ENCODE data around the gene POU2AF2.

Gene POU2AF2

DNA sequence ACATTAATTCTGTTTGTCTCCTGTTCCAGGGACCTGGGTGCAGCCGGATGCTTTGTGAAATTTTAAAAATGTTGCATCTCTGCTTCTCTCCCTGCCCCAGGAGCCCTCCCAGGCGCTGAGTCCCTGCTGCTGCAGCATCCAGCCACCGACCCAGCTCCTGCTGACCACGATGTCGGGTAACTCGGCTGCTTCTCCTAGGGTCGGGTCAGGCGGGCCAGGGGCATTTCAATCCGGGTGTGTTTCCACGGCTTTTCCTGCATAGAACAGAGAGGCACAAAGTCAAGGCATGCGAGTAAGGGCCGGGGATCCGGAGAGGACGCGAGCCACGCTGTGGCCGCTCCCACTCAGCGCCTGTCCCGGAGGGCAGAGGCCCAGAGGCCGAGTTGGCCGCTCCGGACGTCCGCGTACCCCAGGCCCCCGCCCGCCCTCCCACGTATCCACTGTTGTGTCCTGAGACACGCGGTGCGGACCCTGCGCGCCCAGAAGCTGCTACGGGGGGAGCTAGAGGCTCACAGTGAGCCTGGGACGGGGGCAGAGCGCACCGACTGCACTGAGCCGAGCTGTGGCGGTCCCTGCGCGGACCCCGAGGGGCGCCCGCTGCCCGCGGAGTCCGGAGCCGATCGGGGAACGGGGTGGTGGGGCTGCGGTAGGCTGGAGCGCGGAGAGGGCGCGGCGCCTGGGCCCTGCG is 53.0 kb downstream of the POU2AF2 start, which contains the start of gene POU2AF3:
Gene POU2AF3, plus strand, starts transcription at position 134 of the 688 bp plus-strand sequence. Its CDS starts 36 bp downstream, at position 170.
- DNase-seq (ENCODE audit: low read depth in 1 of 2, low spot score in 1 of 2), result no peak
- Histone ChIP-seq H3K27me3 (ENCODE audit: insufficient read depth, poor library complexity, severe bottlenecking) (peaks cover 24% of the 10 kb centered on the region), H3K27ac (replicated peaks) (no peak within 1 kb of the TSS), H3K4me3 (replicated peaks; ENCODE audit: insufficient read depth, low read length) (peak within 1 kb of the TSS; percentile 18; the same call in 1 of the 2 replicates)
- TF ChIP-seq, protein P1, sequence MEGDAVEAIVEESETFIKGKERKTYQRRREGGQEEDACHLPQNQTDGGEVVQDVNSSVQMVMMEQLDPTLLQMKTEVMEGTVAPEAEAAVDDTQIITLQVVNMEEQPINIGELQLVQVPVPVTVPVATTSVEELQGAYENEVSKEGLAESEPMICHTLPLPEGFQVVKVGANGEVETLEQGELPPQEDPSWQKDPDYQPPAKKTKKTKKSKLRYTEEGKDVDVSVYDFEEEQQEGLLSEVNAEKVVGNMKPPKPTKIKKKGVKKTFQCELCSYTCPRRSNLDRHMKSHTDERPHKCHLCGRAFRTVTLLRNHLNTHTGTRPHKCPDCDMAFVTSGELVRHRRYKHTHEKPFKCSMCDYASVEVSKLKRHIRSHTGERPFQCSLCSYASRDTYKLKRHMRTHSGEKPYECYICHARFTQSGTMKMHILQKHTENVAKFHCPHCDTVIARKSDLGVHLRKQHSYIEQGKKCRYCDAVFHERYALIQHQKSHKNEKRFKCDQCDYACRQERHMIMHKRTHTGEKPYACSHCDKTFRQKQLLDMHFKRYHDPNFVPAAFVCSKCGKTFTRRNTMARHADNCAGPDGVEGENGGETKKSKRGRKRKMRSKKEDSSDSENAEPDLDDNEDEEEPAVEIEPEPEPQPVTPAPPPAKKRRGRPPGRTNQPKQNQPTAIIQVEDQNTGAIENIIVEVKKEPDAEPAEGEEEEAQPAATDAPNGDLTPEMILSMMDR (IDR thresholded peaks at IDR 0.05; ENCODE audit: insufficient read depth, low read length), result no peak
- no peak for TF ChIP-seq GABPA (IDR thresholded peaks at IDR 0.05; ENCODE audit: low read depth)
- no peak for TF ChIP-seq POLR2AphosphoS5 (IDR thresholded peaks at IDR 0.05; ENCODE audit: low read depth)
- TF ChIP-seq, protein P2, sequence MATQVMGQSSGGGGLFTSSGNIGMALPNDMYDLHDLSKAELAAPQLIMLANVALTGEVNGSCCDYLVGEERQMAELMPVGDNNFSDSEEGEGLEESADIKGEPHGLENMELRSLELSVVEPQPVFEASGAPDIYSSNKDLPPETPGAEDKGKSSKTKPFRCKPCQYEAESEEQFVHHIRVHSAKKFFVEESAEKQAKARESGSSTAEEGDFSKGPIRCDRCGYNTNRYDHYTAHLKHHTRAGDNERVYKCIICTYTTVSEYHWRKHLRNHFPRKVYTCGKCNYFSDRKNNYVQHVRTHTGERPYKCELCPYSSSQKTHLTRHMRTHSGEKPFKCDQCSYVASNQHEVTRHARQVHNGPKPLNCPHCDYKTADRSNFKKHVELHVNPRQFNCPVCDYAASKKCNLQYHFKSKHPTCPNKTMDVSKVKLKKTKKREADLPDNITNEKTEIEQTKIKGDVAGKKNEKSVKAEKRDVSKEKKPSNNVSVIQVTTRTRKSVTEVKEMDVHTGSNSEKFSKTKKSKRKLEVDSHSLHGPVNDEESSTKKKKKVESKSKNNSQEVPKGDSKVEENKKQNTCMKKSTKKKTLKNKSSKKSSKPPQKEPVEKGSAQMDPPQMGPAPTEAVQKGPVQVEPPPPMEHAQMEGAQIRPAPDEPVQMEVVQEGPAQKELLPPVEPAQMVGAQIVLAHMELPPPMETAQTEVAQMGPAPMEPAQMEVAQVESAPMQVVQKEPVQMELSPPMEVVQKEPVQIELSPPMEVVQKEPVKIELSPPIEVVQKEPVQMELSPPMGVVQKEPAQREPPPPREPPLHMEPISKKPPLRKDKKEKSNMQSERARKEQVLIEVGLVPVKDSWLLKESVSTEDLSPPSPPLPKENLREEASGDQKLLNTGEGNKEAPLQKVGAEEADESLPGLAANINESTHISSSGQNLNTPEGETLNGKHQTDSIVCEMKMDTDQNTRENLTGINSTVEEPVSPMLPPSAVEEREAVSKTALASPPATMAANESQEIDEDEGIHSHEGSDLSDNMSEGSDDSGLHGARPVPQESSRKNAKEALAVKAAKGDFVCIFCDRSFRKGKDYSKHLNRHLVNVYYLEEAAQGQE (IDR thresholded peaks at IDR 0.05; ENCODE audit: insufficient replicate concordance, low read depth), result no peak
- no peak for TF ChIP-seq SPI1 (IDR thresholded peaks at IDR 0.05; ENCODE audit: borderline replicate concordance, low read depth)

DNA sequence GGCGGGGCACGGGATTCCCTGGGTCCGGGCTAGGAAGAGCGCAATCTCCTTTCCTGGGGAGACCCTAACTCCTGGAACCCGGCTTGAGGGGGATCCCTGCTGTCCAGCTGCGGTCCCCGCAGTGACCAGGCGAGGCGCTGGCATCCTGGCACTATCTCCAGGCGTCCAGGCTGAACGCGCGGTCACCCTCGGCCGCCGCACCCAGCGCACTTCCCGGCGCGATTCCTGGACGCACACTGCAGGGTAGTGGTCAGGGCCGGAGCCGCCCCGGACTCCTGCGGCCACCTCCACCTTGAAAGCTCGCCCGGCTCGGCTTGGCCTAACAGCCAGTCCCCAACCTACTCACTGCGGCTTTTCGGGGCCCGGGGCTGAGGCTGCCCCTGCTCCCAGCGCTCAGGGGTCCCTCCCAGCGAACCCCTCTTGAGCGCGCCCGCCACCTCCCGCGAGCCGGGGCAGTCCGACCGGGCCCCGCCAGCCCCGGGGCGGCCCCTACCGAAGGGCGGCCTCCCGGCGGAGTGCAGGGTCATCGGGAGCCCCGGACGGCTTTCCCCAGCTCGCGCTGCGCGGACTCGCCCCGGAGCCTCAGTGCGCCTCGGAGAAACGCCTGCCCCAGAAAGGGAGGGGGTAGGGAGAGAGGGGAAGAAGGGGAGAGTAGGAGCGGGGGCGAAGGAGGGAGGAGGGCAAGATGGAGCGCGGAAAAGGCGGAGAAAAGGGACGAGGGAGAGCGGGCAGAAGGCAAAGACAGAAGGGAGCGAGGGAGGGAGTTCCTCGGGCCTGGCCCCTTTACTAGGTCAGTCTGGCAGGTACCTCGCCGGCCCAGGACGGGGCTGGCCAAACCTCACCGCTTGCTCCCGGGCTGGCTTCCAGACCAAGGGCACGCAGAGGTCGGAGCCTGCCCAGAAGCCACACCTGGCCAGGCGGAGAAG is 53.8 kb downstream of the POU2AF2 start:
- Histone ChIP-seq H3K4me3 (replicated peaks; ENCODE audit: insufficient read depth, low read length) (peak overlapping the region; percentile 18; the same call in 1 of the 2 replicates), H3K27me3 (ENCODE audit: insufficient read depth, poor library complexity, severe bottlenecking) (peaks cover 29% of the 10 kb centered on the region), H3K27ac (replicated peaks) (no peak overlapping the region)
- TF ChIP-seq POLR2AphosphoS5 (IDR thresholded peaks at IDR 0.05; ENCODE audit: low read depth), result no peak
- no peak for TF ChIP-seq SPI1 (IDR thresholded peaks at IDR 0.05; ENCODE audit: borderline replicate concordance, low read depth)
- TF ChIP-seq, protein P1 (IDR thresholded peaks at IDR 0.05; ENCODE audit: insufficient read depth, low read length), result no peak
- TF ChIP-seq GABPA (IDR thresholded peaks at IDR 0.05; ENCODE audit: low read depth), result no peak
- TF ChIP-seq, protein P2 (IDR thresholded peaks at IDR 0.05; ENCODE audit: insufficient replicate concordance, low read depth), result no peak
- no peak for DNase-seq (ENCODE audit: low read depth in 1 of 2, low spot score in 1 of 2)

DNA sequence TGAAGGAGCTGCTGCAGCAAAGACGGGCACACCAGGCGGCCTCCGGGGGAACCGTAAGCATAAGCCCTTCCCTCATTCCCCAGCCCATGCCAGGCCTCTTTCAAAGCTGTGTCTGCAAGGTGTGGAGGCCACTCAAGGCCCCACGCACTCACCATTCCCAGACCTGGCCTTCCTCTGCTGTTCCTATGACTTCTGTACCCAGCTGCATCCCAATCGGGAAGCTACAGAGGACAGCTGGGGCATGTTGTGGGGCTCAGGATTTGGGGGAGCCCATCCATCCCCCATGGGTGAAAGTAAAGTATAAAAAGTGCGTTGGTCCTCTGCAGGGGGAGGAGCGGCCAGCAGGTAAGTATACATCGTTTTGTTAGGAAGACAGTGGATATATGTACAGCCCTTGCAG is 55.0 kb downstream of the POU2AF2 start:
- TF ChIP-seq GABPA (IDR thresholded peaks at IDR 0.05; ENCODE audit: low read depth) (no peak), SPI1 (IDR thresholded peaks at IDR 0.05; ENCODE audit: borderline replicate concordance, low read depth) (no peak), POLR2AphosphoS5 (IDR thresholded peaks at IDR 0.05; ENCODE audit: low read depth) (no peak)
- TF ChIP-seq, protein P2 (IDR thresholded peaks at IDR 0.05; ENCODE audit: insufficient replicate concordance, low read depth), result no peak
- TF ChIP-seq, protein P1 (IDR thresholded peaks at IDR 0.05; ENCODE audit: insufficient read depth, low read length), result no peak
- H3K27me3 ChIP-seq (ENCODE audit: insufficient read depth, poor library complexity, severe bottlenecking), result peaks cover 29% of the 10 kb centered on the region
- no peak overlapping the region for H3K27ac ChIP-seq (replicated peaks)
- no peak for DNase-seq (ENCODE audit: low read depth in 1 of 2, low spot score in 1 of 2)
- no peak overlapping the region for H3K4me3 ChIP-seq (replicated peaks; ENCODE audit: insufficient read depth, low read length)

All from HL-60 (cell line).